ENCODE data around the gene SESN1. TPM values are rescaled to one million over a fixed set of nuclear protein-coding genes. Genes with fewer than 3 reads are reported as not detected.

The SESN1 gene
- total RNA-seq, 3 donors from 2014 or later: 23.5 to 42.6 (median 32.8) TPM

GRCh38 chr6:109002051-109002697 is 92.5 kb downstream of the SESN1 start:
- DNase-seq (no peak), ATAC-seq (peak; percentile 52)
- Histone ChIP-seq H3K4me1 (ENCODE audit: low read depth) (peaks cover 23% of the 10 kb centered on the region), H3K36me3 (ENCODE audit: low read depth) (no peaks in the 10 kb centered on the region), H3K9me3 (no peaks in the 10 kb centered on the region), H3K4me3 (no peak overlapping the region)
- TF ChIP-seq, protein P1, sequence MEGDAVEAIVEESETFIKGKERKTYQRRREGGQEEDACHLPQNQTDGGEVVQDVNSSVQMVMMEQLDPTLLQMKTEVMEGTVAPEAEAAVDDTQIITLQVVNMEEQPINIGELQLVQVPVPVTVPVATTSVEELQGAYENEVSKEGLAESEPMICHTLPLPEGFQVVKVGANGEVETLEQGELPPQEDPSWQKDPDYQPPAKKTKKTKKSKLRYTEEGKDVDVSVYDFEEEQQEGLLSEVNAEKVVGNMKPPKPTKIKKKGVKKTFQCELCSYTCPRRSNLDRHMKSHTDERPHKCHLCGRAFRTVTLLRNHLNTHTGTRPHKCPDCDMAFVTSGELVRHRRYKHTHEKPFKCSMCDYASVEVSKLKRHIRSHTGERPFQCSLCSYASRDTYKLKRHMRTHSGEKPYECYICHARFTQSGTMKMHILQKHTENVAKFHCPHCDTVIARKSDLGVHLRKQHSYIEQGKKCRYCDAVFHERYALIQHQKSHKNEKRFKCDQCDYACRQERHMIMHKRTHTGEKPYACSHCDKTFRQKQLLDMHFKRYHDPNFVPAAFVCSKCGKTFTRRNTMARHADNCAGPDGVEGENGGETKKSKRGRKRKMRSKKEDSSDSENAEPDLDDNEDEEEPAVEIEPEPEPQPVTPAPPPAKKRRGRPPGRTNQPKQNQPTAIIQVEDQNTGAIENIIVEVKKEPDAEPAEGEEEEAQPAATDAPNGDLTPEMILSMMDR (IDR thresholded peaks at IDR 0.05): no peak
- intact Hi-C loops (cut with DNase I, micrococcal nuclease): no loop called here

- Histone ChIP-seq H3K9me3 (no peaks in the 10 kb centered on the region), H3K4me3 (no peak overlapping the region), H3K4me1 (ENCODE audit: low read depth) (peaks cover 18% of the 10 kb centered on the region), H3K36me3 (ENCODE audit: low read depth) (no peaks in the 10 kb centered on the region)
- TF ChIP-seq, protein P1 (IDR thresholded peaks at IDR 0.05): no peak
- DNase-seq: no peak
- intact Hi-C loops (cut with DNase I, micrococcal nuclease): no loop called here
- no peak for ATAC-seq
Observed at GRCh38 chr6:109001291-109001894, 93.3 kb downstream of the SESN1 start.

DNA sequence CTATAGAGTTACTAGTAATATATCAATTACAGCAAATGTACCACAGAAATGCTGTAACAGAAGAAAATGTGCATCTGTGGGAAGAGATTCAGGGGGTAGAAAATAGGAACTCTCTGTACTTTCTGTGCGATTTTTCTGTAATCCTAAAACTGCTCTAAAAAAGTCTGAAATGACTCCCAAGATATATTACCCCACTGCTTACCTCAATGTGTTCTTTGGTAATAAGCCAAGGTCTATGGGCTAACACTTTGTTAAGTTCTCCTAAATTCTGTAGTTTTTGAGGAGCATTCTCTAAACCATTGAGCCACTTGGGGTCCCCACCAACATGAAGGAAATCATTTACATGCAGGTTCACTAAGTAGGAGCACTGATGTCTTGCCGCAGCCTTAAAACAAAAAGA is 94.4 kb downstream of the SESN1 start:
- intact Hi-C loops (cut with DNase I, micrococcal nuclease): no loop called here
- Histone ChIP-seq H3K4me1 (ENCODE audit: low read depth) (peaks cover 14% of the 10 kb centered on the region), H3K9me3 (no peaks in the 10 kb centered on the region), H3K36me3 (ENCODE audit: low read depth) (no peaks in the 10 kb centered on the region), H3K4me3 (no peak overlapping the region)
- TF ChIP-seq, protein P1 (IDR thresholded peaks at IDR 0.05): no peak
- ATAC-seq (no peak), DNase-seq (no peak)

GRCh38 chr6:108999428-108999827 is 95.2 kb downstream of the SESN1 start:
- no peaks in the 10 kb centered on the region for H3K36me3 ChIP-seq (ENCODE audit: low read depth)

DNA sequence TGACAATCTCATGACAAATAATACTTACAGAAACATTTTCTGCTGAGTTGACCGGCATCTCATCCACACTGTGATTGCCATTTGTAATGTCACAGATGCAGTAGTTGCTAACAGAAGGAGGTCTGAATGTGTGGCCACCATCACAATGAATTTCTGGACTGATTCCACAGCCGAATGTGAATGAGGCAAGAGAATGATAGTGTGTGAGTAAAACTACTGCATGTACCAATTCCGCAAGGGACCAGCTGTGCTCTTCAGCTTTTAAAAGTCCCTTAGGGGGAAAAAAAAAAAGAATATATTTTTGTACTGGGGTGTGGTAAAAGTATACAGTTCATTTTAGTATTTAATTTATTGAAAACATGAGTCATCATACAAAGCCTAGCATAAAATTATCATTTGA is 96.2 kb downstream of the SESN1 start:
- no peak for ATAC-seq
- Histone ChIP-seq H3K36me3 (ENCODE audit: low read depth) (no peaks in the 10 kb centered on the region), H3K9me3 (no peaks in the 10 kb centered on the region), H3K4me1 (ENCODE audit: low read depth) (peaks cover 14% of the 10 kb centered on the region), H3K4me3 (no peak overlapping the region)
- intact Hi-C loops (cut with DNase I, micrococcal nuclease): no loop called here
- DNase-seq: no peak
- TF ChIP-seq, protein P1 (IDR thresholded peaks at IDR 0.05): no peak

More at GRCh38 chr6:108999428-108999827, 95.2 kb downstream of the SESN1 start:
- DNase-seq (no peak), ATAC-seq (no peak)
- Histone ChIP-seq H3K4me1 (ENCODE audit: low read depth) (peaks cover 14% of the 10 kb centered on the region), H3K9me3 (no peaks in the 10 kb centered on the region), H3K4me3 (no peak overlapping the region)
- TF ChIP-seq, protein P1 (IDR thresholded peaks at IDR 0.05): no peak
- intact Hi-C loops (cut with DNase I, micrococcal nuclease): no loop called here

Measured in mucosa of descending colon (tissue), 3 donors.